Jurkat, Clone E6-1 (cell line): Measurements from ENCODE around the gene ENTHD1.

Experiments
- DNase-seq: peaks from one replicate; pipeline ENCODE4 v3.0.0-alpha.2; 2011; ENCODE audit warnings: low read depth, low spot score
- H3K4me3 ChIP-seq: 2 replicates; pipeline ENCODE4 v1.5.1; 2011; ENCODE audit warnings: mild to moderate bottlenecking, low read length, control low read depth, moderate library complexity

ENTHD1 gene

DNA sequence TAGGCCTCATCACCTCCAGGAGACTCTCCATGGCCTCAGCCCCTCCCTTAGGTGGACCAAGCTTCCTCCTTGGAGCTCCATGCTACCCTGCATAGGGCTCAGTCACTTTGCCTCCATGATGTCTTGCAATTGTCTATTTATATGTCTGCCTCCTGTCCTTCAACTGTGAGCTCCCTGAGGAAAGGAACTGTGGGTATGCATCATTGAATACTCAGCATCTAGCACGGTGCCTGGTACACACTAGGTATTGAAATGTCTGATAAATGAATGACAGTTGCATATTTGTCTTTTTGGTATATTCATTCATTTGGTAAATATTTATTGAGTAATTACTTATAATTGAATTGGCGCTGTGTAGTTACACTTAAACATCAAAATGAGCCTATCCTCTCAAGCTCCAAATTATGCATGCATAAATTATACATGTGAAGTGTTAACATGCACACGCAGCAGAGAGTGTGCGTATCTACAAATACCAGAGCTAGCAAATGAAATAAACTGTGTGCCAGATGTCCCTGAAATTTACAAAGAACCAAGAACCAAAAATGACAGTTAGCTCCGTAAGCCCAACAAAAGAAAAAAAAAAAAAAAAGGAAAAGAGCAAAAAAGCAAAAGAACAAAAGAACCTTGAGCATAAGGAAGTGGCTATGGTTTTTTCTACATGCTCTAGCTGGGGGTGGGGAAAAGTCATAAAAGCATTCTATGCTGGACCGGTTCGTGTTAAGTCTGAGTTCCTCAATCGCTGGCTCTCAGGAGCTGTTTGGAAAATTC is 32.5 kb upstream of the ENTHD1 start:
- DNase-seq = peak; percentile 91
- peak overlapping the region; percentile 85 for H3K4me3 ChIP-seq

DNA sequence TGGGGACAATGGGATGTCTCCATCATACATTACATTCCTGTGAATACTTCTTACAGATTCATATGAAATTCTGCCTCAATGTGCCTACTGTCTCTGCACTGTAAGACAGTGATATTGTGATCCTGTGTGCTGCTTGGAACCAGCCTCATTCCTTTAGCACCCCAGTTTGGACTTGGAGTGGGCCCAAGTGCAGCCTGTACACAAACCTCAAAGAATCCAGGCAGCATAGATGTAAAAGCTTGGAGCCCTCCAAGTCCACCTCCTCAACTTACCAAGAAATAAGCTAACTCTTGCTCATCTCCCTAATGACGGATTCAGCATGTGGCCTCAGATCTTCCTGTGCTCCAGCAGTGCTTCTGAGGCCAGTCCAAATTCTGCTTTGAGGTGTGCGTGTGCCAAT is 31.7 kb upstream of the ENTHD1 start:
- no peak for DNase-seq
- H3K4me3 ChIP-seq = peak overlapping the region; percentile 85; the same call in 1 of the 2 replicates

DNA sequence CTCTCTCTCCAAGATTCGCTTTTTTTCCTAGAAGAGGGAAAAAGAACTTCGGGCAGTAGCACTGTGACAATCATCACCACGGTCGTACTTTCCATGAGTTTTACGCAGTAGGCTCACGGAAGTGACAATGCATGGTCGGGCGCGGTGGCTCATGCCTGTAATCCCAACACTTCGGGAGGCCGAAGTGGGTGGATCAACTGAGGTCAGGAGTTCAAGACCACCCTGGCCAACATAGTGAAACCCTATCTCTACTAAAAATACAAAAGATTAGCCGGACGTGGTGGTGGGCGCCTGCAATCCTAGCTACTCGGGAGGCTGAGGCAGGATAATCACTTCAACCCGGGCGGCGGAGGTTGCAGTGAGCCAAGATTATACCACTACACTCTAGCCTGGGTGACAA is 30.7 kb upstream of the ENTHD1 start:
- H3K4me3 ChIP-seq = no peak overlapping the region
- DNase-seq = no peak

DNA sequence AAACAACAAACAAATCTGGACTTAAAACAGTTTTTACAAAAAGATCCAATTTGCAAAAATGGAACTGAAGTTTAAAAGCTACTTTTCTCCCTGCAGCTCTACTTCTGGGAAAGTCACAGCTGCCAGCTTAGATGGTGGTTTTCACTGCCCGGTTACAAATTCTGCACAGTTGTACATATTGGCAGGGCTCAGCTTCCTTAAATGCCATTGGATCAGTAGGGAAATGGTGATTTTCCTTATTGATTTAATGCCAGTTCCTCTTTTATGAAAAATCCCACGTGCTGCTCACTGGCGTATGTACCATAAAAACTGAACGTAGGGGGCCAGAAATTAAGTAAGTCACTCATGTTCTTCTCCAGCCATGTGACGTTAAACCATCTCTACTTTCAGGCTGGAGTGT is 30.1 kb upstream of the ENTHD1 start:
- H3K4me3 ChIP-seq = no peak overlapping the region
- DNase-seq = no peak

DNA sequence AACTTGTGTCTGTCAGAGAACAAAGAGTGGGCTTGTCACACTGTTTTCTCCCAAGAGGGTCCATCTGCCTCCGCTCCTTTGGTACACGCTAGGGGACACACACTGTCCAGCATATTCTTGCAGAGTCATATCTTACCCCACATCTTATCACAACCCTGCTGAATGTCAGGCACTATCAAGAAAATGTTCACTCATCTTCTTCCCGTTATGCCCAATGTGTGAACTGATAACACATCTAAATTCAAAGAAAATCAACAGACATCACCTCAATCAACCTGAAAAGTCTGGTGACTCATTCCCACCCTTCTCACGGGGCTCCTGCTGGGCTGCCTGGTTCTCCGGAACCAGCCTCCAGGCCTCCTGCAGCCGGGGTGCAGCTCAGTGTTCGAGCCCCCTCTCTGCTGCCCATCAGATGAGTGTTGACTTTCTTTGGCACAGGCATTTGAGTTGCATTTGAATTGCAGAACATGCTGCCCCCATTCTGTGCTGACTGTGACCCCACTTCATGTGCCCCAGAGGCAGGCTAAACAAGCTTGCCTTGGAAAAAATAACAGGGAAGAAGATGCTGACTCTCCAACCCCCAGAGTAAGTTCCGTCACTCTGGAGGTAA is 26.7 kb upstream of the ENTHD1 start:
- no peak overlapping the region for H3K4me3 ChIP-seq
- DNase-seq = no peak

DNA sequence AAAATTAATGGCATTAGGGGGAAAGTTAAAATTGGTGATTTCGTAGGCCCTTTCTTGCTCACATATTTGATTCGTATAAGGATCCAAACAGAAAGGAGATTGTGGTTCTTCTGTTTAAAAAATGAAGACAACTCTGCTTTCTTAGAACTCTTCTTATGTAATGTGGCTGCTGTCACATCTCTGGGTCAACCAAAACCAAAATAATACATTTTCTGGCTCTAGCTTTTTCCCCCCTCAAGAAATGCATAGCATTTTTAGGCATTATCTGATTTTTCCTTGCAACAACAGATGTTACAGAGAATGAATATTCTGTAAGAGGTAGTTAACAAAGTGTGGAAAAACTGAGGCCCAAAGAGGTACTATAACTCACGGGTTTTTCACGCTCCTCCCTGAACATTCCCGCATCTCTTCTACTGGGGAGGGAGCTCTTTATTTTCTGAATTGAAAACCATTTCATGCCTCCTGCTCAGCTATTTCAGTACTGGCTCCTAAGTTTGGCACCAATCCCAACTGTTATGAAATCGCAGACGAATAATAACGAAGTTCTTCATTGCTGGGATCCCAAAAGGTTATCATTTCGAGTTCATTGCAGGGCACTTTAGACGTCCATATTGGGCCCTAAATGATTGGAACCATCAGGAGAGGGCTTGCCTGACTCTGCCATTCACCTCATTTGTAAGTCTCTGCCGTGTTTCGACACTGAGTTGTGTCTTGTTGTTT is 24.4 kb upstream of the ENTHD1 start:
- DNase-seq = no peak
- H3K4me3 ChIP-seq = no peak overlapping the region

DNA sequence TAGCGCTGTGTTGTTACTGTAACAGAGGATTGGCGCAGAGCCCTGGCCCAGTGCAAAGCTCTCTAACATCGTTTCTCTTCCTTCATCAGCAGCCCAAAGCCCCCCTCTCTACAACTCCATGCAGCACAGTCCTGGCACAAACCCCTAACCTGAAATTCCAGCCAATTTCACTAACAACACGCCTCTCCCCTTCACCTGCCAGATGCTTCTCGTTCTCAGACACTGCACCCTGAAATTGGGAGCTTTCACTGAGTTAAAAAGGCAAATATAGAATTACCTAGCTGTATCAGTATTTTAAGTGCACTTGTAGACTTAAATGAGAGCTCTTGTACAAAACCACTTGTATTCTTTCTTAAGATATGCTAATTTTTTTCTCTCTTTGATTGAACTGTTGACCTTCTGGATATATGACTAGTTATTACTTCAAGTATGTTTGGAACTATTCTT is 23.7 kb upstream of the ENTHD1 start:
- DNase-seq = no peak
- H3K4me3 ChIP-seq = no peak overlapping the region

DNA sequence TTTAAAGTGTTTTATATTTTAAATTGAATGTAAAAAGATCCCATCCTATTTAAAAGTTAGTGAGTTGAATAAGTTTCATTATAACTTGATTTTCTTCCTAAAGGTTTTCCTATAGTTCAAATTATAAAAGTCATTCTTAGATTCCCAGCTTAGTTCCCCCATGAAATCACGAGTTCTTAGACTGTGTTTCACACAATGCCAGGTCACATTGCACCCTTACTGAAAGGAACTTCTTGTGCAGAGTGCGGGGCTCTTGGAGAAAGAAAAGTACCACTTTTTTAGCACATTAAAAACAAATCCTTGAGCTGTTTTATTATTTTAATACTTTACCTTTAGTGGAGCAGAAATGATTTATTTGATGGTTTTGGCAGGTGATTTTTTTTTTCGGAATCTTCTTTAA is 22.9 kb upstream of the ENTHD1 start:
- no peak for DNase-seq
- H3K4me3 ChIP-seq = no peak overlapping the region

DNA sequence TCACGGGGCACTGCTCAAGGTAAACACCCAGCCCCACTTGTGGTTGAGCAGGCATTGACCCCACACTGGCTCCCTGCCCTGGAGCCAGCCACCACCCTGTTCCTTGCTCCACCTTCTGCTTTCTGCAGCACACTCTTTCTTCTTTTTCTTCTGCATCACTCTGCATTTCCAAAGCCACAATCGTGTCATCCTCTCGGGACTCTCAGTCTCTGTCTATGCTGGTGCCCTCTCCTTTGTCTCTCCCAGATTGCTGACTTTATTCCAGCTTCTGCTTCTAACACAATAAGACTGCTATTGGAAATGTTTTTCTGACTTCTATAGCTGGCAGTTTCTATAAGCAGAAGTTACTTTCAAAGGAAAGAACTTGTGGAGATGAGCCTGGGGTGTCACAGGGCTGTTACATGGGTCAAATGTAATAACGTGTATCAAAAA is 21.8 kb upstream of the ENTHD1 start:
- H3K4me3 ChIP-seq = no peak overlapping the region
- DNase-seq = no peak

DNA sequence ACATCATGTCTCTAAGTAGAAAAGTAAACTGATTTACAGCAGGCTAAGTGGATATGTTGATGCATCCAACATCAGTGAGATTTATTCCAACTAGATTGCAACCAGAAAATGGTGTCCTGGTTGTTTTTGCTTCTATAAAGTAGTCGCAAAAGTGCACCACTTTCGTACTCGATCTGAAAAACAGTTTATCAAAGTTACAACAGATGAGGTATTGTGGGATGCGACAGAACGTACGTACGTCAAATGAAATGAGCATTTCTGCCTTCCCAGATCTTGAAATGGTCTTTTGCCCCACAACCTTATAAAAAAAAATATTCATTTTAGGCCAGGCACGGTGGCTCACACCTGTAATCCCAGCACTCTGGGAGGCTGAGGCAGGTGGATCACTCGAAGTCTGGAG is 21.0 kb upstream of the ENTHD1 start:
- DNase-seq = no peak

DNA sequence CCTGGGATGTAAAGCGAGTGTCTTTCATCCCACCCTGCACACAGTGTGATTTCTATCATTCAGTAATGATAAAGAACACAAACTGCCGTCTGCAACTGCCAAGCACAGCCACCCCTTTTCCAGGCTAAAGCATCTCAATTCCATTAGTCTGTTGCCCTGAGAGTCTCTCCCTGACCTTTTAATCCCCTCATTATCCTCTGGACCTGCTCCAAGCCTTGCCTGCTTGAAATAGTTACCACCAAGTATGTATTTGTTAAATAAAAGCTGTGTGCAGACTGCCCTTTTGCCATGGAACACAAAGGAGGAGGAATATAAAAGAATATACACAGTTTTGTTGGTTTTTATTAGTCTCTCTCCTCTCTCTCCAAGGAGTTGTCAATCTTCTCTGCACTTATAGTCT is 20.3 kb upstream of the ENTHD1 start:
- H3K4me3 ChIP-seq = no peak overlapping the region
- no peak for DNase-seq

More for the DNA sequence above, 21.0 kb upstream of the ENTHD1 start:
- no peak overlapping the region for H3K4me3 ChIP-seq

DNA sequence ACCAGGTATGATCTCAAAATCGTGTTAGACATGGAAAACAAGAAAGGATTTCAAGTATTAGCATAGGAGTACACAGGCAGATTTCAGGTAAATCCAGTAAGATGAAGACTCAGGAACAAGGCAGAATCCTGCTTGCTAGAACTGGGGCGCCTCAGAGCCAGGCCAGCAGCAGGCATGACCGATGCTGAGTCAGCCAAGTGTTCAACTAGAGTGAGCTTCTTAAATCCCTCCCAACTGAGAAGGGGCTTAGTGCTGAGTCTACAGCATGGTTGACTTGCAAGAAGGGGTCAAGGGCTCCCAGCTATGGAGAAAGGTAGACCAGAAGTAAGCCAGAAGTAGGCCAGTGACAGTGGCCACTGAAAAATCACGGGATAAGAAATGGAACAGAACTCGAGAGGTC is 19.8 kb upstream of the ENTHD1 start:
- DNase-seq = no peak

DNA sequence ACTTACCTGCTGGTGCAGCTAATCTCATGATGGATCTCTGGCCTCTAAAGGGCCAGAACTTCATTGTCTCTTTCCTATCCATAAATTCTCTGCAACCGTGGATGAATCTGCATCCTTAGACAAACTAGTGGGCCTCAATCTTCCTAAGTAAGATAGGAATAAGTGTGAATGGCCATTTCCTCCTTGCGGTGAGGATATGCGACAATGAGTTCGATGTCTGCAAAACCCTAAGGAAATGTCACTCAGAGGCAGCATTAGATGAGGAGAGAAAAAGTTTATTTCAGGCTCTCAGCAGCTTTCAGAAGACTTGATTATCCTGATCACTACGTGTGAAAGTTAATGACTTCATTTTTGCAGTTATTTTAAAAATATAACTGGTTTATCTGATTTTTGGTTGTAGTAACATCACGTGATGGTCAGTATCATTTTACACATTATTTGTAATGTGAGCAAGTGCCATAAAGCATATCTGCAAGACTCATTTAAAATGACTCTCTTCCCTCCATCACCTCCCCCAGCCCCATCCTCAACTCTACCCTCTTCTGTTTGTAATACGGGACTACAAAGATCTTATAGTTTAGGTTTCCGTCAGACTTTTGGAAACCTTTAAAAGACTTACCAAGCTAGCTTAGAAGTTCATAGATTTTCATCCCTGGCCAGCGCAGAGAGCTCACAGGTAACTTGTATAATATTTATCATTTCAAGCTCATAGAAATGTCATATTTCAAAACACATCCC is 17.5 kb upstream of the ENTHD1 start:
- H3K4me3 ChIP-seq = no peak overlapping the region
- DNase-seq = no peak

More for the DNA sequence above, 19.8 kb upstream of the ENTHD1 start:
- no peak overlapping the region for H3K4me3 ChIP-seq

DNA sequence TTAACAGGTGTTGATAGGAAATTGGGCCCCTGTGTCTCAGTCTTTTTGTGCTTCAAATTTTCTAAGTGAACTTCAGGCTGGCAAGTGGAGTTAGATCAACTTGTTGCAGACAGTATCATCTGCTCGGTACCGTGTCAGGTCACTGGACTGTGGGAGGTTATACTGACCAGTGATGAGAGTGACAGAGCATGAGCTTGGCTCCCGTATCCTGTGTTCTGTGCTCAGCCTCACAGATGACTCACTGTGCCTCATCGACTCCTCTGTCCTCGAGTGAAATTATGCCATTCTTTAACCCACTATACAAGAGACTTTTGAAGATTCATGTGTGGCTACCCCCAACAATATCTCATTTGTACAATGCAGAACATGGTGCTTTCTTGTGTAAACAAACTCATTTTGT is 15.2 kb upstream of the ENTHD1 start:
- H3K4me3 ChIP-seq = no peak overlapping the region
- no peak for DNase-seq

DNA sequence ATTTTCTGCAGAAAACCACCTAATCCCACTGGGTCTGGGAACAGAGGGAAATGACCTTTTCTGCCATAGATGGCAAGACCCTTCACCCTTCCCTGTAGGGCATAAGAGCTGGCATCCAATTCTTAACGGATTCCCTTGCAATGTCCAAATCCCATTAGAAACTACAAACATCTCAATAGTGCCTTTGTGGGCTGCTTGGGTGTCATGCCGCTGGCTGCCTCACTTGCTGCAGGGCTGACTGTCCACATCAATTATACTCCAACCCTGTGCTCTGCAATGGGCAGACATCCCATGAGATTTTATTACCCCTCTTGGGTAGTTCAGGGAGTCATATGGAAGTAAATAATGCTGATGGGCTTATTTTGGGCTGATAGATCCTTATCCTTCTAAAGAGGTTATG is 14.6 kb upstream of the ENTHD1 start:
- no peak for DNase-seq
- H3K4me3 ChIP-seq = no peak overlapping the region

DNA sequence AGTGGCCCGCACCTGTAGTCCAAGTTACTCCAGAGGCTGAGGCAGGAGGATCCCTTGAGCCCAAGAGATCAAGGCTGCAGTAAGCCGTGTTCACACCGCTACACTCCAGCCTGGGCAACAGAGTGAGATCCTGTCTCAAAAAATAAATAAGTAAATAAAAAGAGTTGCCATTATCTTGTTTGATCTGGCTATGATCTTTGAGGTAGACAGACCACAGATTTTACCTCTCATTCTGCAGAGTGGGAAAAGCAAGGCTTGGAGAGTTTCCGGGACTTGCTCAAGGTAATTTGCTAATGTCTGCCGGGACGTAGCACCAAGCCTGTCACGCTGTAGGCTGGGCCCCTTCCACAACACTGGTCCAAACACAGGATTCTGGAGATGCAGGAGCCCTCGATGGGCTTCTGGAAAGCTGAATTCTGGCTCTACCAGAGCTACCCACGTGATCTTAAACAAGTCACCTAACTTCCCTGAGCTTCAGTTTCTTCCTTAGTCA is 14.1 kb upstream of the ENTHD1 start:
- H3K4me3 ChIP-seq = no peak overlapping the region
- DNase-seq = no peak

DNA sequence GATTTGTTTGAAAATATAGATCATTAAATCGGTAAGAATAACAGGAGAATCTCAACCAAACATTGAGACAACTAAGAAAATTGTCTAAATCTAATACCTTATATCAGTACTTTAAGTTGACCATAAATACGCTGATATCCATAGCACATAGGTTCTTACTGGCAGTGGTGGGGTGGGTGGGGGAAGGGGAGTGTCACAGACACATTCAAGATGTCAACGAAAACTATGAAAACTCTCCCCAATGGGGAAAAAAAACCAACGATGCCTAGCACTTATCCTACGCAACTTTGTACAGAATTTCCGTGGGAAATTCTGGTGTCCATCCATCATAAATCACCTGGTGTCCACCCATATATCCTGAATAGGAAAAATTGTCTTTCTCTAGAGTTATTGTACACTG is 13.5 kb upstream of the ENTHD1 start:
- no peak for DNase-seq
- no peak overlapping the region for H3K4me3 ChIP-seq

DNA sequence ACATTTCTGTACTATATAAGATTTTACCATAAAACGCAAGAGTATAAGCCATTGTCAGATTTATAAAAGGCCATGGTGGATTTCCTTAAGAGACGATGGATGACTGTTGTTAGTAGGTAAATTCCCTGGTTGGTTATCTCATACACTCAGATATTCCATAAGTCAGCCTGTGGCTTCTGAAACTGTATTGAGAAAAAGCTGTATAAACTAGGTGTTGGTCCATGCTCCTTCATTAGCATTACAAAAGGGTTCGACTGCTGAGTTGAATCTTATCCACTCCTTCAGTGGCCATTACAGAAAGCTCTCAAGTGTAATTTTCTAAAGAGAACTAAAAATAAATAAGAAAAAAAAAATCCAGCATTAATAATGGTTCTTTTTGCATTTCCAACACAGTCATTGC is 12.6 kb upstream of the ENTHD1 start:
- DNase-seq = no peak
- no peak overlapping the region for H3K4me3 ChIP-seq

DNA sequence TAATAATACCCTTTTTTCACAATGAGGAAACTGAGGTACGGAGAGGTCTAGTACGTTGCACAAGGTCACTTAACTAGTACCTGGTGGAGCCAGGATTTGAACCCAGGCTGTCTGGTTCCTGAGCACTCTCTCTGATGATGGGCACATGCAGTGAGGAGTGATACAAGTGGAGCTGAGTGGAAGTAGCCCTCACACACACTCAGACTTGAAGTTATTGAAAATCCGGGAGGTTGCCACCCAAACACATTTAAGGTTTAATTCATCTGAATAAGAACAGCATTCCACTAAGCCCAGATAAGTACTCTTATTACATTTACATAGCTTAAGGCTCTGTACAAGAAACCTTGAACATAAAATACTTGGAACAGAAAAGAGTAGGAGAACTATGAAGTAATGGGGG is 12.1 kb upstream of the ENTHD1 start:
- H3K4me3 ChIP-seq = no peak overlapping the region
- DNase-seq = no peak
